IPS DF 4.7 (cell line): Measurements from ENCODE around the gene SMAD7.

ENCODE experiments used
- DNase-seq: peaks from one replicate; pipeline ENCODE4 v3.0.0-alpha.2; 2013; ENCODE audit warnings: low spot score; ENCODE audit errors: extremely low read depth

Gene SMAD7

DNA sequence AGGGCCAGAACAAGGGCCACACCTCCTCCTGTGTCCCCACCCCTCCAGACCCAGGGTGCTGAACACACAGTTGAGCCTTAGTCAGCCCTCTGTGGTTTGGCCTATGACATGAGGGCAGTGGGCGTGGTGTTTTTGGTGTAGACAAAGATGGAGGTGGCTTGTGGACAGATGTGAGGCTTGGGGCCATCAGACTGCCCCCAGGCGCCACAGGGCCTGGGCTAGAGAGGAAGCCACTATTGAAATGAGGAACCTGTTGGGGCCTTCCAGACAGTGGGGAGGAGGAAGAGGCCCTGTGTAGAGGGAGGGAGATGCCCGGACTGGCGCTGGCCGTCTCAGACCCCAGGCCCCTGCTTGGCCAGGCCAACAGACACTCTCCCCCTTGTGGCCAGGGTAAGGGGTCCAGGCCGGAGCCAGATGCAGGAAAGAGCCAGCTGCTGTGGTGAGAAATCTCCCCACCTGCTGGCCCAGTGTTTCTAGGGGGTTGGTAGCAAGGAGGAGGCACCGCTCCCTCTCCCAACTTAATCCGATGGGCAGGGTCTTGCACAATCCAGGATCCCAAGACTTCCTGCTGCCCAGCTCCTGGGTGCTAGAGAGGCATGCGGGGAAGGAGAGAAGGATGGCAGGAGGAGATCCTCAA lies 53.8 kb downstream of the SMAD7 start:
- DNase-seq = no peak

DNA sequence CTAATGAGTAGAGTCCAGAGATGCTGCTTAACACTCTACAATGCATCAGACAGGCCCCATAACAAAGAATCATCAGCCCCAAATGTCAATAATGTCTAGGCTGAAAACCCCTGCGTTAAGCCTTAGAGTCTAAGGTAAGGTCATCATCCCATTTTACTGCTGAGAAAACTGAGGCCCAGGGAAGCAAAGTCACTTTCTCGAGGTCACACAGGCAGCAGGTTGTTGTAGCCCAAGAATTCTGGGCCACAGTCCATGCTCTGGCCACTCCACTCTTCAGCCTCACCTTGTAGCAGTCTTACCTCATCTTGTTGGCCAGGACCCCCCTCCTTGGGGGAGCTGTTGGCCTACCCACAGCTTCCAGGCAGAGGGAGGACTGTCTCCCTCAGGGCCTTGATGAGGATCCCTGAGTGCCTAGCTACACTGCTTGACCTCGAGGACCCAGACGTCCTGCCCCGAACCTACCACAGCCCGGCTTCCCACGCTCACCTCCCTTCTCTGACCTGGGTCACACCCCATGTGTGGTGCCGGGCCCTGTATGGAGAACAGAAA lies 54.4 kb downstream of the SMAD7 start:
- DNase-seq = no peak

DNA sequence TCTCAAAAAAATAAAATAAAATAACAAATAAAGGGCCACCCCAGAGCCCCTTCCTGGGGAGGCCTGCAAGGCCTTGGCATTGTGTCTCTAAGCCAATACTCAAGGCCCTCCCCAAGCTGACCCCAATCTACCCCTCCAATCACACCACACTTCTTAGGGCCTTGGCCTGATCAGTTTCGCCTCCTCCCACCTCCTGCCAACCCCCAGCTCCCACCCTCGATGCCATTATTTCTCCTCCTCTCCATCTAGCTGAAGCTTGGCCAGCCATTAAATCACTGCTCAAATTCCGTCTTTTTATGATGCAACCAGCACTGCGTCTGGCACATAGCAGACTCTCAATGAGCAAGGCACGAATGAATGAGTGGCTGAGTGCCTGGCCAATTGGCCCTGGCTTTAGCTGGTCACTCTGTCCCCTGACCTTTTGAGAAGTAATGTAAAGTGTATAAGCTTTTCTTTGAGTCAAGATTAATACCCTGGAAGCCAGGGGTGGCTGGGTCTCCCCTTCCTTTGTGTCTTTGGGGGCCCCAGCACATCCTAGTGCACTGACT lies 55.9 kb downstream of the SMAD7 start:
- no peak for DNase-seq

DNA sequence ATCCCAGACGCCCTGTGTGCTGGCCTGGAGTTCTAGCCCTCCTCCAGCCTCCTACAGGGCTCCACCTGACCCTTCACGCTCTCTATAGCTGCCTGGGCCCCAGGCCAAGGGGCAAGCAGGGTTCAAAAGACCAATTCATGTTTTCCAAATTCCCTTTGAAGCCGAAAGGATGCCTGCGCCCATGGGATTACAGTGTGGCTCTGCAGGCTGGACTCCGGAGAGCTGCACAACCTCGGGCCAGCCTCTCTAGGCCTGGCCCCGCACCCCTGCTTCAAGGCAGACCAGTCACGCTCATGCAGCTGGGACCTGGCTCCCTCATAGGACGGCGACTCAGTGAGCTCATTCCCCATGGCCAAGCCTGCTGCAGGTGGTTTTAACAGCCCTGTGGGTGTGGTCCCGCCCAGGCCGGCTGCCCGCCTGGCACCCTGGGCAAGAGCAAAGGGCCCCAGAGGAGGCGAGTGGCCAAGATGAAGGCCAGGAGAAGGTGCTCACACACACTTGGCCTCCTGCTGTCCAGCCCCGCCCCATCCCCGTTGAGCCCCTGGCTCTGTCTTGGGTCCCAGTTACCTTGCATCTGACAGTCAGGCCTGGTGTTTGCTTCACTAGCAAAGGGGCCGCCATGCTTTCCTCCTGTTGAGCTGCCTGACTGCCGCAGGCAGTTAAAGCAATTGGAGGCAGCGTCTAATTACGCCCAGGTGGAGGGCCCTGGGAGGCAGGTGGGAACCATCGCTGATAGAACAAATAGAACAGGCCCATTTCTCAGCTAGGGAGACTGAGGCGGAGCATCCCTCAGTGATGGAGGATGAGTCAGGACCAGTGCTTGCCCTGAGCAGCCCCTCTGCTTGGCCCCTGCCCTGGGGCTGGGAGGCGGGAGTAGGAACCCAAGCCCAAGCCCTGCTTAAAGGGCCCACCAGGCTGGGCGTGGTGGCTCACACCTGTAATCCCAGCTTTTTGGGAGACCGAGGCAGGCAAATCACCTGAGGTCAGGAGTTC lies 56.9 kb downstream of the SMAD7 start:
- no peak for DNase-seq

DNA sequence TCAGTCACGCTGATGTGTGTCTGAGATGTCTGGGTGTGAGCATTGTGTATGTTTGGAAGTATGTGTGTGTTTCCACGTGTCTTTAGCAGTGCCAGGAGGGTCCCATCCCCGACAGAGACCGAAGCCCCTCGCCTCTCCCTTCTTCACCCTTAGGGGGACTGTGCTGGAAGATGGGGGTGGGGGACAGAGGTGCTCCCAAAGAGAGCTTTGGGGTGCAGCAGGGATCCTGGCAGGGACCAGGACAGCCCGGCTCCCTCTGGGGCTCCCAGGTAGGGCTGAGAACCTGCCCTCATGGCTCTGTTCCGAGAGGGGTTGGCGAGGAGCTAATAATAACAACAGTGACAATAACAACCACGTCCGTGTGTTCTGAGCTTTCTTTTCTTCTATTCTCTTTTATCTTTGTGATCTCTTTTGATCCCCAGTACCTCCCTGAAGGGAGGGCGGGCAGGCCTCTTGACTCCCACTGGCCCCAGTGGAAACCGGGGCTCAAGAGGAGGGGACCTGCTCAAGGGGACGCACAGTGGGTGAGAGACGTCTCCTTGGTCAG lies 57.6 kb downstream of the SMAD7 start:
- DNase-seq = no peak

DNA sequence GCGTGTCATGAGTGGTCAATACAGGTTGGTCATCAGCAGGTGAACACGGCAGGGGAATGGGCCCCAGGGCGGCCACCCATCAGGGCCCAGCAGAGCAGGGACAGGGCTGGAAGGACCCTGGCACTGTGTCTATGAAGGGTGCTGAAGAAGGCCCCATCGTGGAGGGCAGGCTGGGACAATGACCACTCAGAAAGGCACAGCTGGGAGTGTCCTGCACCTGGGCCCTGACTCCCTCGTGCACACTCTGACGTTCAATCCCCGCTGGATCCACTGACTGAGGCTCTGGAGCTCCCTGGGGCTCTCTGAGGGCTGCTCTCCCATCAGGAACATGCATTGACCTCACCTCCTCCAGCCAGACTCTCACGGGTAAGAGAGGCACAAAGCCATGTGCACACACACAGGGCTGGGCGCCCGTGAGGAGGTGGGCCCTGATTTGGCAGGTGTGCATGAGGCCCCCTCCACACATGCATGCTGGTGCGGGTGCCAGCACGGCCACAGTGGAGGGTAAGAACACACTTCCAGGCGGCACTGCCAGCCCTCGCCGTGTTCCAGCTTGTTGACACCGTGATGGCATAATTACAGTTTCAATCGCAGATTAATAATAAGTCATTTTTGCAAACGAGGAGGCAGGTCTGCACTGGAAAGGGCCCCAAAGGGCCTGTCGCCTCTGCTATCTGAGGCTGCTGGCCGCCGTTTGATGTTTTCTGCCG lies 58.5 kb downstream of the SMAD7 start:
- no peak for DNase-seq

DNA sequence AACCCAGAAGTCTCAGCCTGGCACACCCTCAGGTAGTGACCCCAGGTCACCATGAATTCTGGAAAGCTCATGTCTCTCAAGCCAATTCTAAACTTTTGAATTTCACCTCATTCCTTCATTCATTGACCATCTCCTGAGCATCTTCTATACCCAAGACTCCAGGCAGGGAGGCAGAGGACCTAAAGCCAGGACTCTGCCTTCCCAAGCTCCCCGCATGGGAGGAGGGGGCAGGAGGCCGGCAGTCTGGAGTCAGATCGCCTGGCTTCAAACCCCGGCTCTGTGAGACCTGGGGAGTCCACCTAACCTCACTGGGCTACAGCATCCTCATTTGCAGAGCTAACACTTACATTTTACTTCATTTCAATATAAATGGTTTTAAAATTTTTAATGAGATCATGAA lies 59.0 kb downstream of the SMAD7 start:
- no peak for DNase-seq

DNA sequence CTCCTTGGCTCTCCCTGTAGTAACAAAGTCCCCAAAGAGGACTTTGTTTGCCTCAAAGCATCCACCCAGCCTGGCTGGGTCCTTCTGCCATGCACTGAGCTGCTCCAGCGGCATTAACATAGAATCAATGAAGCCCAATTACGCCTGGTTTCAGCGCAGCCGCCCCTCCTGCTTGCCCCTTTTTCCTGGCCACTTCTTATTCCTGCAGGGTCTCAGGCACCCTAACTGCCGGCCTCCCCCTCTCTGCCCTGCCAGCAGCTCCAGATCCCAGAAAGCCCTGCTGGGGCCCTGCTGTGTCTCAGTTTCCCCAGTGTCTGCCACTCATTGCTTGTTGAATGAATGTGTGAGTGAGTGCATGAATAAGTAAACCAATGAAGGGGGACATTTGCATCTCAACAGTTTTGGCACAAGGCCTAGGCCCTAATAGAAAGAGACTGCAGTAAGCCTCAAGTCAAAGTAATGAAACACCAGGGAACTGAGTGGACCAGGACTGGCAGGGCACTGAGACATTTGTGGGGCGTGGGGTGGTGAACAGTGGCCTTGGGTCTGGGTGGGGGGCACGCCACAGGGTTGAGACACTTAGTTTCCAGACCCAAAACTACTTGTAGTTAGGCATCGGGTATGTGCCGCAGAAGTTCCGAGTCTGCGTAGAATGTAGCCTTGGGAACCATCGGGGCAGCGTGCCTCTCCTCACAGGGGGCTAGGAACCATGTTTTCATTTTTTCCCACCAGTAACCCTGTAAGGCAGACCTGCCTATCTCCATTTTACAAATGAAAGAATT lies 60.6 kb downstream of the SMAD7 start:
- DNase-seq = no peak

DNA sequence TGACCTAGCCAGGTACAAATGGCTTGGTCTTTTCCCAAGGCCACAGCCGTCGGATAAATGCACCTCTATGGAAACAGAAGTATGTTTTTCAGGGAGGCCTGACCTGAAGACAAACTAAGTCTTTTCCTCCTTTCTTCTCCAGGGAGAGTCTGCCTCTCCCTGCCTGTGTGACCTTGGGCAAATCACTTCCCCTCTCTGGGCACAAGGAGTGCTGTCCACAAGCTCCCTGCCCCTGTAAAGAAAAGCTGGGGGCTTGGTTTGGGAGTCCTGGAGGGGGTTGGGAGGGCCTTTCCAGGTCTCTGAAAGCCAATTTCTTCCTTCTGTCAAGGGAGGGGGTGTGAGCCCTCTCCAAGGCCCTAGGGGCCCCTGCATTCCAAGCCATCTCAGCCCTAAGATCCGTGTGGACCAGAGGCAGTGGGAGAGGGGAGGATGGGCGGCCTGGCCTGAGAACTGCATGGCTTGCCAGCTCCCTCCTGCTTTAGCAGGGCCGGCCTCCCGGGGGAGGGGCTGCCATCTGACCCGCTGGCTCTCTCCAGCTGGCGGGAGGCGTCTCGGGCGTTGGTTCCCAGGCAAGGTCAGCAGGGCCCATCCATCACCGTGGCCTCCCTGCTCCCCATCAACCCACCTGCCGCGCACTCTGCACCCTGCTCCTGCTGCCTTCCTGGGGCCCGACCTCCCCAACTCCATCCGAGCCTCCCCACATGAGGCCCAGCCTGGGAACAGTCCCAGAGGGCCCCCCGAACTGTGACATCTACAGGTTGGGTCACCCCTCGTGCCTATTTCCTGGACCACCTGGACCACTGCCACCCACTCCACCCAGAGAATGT lies 61.4 kb downstream of the SMAD7 start:
- DNase-seq = no peak

DNA sequence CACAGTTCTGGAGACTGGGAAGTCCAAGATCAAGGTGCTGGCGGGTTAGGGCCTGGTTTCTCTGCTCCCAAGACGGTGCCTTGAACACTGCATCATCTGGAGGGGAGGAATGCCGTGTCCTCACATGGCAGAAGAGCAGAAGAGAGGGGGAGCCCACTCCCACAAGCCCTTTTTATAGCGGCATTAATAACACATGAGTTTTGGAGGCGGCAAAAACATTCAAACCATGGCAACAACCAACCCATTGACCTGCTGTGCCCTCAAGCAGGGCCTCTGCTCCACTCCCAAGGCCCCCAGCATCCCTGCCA lies 62.0 kb downstream of the SMAD7 start:
- no peak for DNase-seq

DNA sequence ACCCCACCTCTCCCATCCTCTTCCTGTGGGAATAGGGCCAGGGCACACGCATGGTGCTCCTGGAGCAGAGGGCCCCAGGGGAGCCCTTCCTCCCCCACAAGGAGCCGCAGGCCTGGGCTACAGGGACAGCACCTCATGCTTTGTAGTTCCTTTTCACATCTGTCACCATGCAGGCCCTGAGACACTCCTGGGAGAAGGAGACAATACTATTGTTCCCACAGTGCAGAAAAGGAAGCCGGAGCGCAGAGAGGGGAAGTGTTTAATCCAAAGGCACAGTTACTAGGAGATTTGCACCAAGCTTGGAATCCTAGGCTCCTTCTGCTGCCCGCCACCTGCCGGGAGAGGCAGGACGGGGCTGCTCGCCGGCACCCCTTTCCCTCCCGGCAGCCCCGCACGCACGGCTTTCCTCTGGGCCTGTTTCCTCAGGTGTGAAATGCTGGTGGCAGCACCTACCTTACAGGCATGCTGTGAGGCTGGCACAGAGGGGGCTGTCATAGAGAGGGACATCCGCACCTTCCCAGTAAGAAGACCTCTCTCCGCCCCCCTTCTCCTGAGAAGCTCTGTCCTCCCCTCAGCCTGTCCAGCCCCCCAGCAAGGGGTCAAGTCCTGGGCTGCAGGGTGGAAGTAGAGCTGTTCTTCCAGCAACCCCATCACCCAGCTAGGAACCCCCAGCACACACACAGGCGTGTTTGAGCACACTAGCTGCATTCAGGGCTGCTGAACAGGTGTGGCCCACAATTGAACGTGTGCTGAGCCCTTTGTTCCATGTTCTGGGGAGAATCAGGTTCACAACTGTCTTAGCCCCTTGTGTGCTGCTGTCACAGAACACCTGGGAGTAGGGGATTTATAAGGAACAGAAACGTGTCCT lies 62.6 kb downstream of the SMAD7 start:
- DNase-seq = no peak

DNA sequence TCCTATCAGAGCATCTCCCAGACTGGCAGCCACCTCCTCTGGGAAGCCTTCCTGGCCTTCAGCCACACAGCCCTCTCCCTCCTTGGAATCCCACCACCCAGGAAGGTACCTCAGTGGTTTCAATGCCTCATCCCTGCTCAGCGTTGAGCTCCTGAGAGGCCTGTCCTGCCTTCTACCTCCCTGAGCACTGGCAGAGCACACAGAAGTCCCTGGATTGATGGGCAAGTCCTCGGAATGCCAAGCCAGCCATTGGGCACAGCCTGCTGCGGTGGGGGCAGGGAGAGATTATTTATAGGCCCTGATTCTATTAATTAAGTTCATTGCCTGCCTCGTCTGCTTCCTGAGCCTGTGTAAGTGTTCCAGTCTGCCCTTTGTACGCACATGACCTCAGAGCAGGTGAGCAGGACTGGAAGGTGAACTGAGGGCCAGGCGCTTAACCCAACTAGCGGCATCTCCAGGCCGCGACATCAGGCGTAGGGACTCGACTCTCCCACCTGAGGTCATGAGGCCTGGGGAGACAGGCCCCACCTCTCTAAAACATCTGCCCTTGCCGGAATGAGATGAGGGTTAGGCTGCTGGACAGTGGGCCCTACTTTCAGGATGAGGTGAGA lies 63.4 kb downstream of the SMAD7 start:
- no peak for DNase-seq

DNA sequence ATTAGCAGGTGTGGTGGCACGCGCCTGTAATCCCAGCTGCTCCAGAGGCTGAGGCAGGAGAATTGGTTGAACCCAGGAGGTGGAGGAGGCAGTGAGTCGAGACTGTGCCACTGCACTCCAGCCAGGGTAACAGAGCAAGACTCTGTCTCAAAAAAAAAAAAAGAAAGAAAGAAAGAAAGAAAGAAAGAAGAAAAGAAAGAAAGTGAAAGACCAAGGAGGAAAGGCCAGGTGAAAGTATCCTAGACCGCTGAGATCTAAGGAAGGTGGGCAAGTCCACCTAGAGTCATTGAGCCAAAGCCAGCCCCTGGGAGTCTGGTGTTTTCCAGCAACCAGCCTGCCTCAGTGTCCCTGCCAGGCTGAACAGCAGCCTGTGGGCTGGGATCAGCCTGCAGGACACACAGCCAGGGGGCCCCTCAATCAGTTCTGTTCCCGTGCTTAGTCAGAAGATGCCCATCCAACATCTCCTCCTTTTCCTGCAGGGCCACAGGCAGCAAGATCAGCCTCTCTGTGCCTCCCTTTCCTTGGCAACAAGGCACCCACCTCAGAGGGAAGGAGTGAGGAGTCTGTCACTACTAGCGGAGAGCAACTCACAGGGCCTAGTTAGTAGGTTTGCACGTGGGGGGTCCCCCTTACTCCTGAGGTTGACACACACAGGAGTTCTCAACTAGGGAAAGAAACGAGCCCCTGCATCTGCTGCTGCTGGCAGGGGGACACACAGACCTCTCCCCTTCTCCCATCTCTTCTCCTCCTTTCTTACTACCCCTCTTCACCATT lies 64.1 kb downstream of the SMAD7 start:
- DNase-seq = no peak

DNA sequence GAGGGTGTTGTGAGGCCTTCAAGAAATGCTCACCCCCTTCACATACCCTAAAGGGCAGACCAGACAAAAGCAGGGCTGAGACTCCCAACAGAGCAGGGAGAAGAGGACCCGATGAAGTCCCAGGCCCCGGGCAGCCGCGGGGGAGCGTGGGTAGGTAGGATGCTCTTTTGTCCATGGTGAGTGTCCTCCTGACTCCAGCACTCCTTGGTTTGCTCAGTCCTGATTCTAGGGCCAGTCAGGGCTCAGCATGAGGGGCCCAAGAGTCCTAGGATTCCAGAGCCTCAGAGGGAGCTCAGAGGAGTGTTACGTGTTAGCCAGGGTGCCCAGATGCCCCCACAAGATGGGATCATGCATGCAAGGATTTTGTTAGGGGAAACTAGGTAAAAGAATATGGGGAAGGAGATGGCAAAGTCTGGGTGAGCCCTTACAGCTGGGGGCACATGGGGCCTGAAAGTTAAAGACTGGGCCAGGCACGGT lies 64.8 kb downstream of the SMAD7 start:
- no peak for DNase-seq

DNA sequence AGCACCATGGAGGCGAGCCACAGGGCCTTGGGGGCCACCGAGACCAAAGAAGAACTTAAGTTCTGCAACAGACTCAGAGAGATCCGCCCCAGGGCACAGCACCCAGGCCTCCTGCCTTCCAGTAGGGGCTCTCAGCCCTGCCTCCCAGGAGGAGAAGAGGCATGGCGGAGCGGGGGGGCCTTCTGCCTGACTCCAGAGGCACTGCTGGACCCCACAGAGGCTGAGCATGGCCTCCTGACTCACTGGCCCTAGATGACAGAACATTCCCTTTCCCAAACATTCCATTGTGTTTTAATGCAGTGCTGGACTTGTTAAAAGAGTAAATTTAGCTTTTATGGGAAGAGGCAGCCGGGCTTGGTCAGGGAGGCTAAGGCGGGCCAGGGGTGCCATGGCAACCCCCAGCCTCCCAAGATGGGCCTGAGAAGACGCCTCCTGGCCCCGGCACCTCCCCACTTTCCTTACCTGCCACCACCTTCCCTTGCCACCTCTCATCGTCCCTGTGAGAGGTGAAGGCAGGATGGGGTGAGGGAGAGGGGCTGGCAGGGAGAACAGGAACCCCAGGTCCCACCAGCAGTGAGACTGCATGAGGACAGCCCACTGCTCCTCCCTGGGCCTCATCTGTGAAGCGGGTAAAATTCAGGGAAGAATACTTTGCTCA lies 65.4 kb downstream of the SMAD7 start:
- DNase-seq = no peak

DNA sequence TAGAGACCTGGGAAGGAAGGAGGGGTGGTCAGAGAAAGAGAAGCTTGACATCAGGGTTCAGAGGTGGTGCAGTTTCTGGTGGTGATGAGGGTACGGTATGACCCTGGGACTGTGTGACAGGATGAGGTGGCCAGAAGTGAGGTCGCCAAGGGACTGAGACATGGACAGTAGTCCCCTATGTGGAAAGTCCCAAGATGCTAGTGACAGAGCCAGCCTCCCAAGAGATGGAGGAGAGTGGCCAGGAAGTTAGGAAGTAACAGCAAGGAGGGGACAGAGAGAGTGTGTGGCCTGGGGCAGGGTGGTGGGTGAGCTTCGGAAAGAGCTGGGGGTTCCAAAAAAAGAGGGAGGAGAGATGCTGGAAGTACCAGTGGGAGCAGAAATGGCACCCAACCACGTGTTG lies 66.0 kb downstream of the SMAD7 start:
- DNase-seq = no peak

DNA sequence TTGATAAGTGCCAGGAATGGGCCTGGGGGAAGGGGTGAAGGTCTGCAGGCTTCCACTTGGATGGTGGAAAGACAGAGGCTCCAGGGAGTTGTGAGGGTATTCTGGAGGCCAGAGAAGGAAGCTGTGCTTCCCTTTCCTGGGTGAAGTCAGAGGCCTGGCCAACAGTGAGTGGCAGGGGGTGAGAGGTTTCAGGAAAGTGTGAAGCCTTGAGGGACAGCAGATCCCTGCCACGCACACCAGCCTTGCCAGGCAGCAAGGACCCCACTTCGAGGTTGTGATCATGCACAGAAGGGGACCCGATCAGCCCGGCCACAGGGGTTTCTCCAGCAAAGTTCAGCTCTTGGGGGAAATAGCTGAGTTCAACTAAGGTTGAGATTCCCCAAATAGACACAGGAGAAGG lies 66.5 kb downstream of the SMAD7 start:
- DNase-seq = no peak
